Measurements from ENCODE around the gene OLA1. TPM values are rescaled to one million over a fixed set of nuclear protein-coding genes. Genes with fewer than 3 reads are reported as not detected.

The OLA1 gene
- total RNA-seq, 1 donor from 2014 or later = 148 TPM

GRCh38 chr2:174180165-174180724, 68.1 kb downstream of the OLA1 start:
- DNase-seq (ENCODE audit: low read depth) = peak; percentile 38

GRCh38 chr2:174177316-174177890, 70.9 kb downstream of the OLA1 start:
- no peak for DNase-seq (ENCODE audit: low read depth)

- DNase-seq (ENCODE audit: low read depth) = peak; percentile 99
These were observed 71.4 kb downstream of the OLA1 start for GRCh38 chr2:174176898-174177297.

- no peak for DNase-seq (ENCODE audit: low read depth)
These were observed 73.6 kb downstream of the OLA1 start for GRCh38 chr2:174174741-174175140.

GRCh38 chr2:174172802-174173355, 75.5 kb downstream of the OLA1 start:
- no peak for DNase-seq (ENCODE audit: low read depth)

- no peak for DNase-seq (ENCODE audit: low read depth)
These were observed 76.5 kb downstream of the OLA1 start for GRCh38 chr2:174171686-174172445.

GRCh38 chr2:174169372-174169771, 79.0 kb downstream of the OLA1 start:
- DNase-seq (ENCODE audit: low read depth) = no peak

GRCh38 chr2:174166261-174166660, 82.1 kb downstream of the OLA1 start:
- peak; percentile 68 for DNase-seq (ENCODE audit: low read depth)

- no peak for DNase-seq (ENCODE audit: low read depth)
These were observed 86.8 kb downstream of the OLA1 start for GRCh38 chr2:174161490-174161889.

GRCh38 chr2:174158003-174158402, 90.3 kb downstream of the OLA1 start:
- DNase-seq (ENCODE audit: low read depth) = peak; percentile 51

GRCh38 chr2:174157053-174157452, 91.3 kb downstream of the OLA1 start:
- DNase-seq (ENCODE audit: low read depth) = no peak

- DNase-seq (ENCODE audit: low read depth) = peak; percentile 41
These were observed 94.3 kb downstream of the OLA1 start for GRCh38 chr2:174153757-174154680.

GRCh38 chr2:174149530-174149929, 98.8 kb downstream of the OLA1 start:
- no peak for DNase-seq (ENCODE audit: low read depth)

GRCh38 chr2:174148833-174149232, 99.5 kb downstream of the OLA1 start:
- DNase-seq (ENCODE audit: low read depth) = no peak

- peak; percentile 8 for DNase-seq (ENCODE audit: low read depth)
These were observed 102.5 kb downstream of the OLA1 start for GRCh38 chr2:174145827-174146226.

- no peak for DNase-seq (ENCODE audit: low read depth)
These were observed 106.0 kb downstream of the OLA1 start for GRCh38 chr2:174142290-174142689.

- DNase-seq (ENCODE audit: low read depth) = no peak
These were observed 110.2 kb downstream of the OLA1 start for GRCh38 chr2:174138161-174138560.

GRCh38 chr2:174135981-174136380, 112.4 kb downstream of the OLA1 start:
- no peak for DNase-seq (ENCODE audit: low read depth)

GRCh38 chr2:174125090-174125489, 123.2 kb downstream of the OLA1 start:
- no peak for DNase-seq (ENCODE audit: low read depth)

- DNase-seq (ENCODE audit: low read depth) = peak; percentile 35
These were observed 124.2 kb downstream of the OLA1 start for GRCh38 chr2:174124181-174124580.

GRCh38 chr2:174122185-174122584, 126.1 kb downstream of the OLA1 start:
- DNase-seq (ENCODE audit: low read depth) = peak; percentile 17

GRCh38 chr2:174121612-174122011, 126.7 kb downstream of the OLA1 start:
- DNase-seq (ENCODE audit: low read depth) = peak; percentile 6

Data from renal cortical epithelial cell (primary cell).